ENCODE results near the gene AKNA.

Gene AKNA

DNA sequence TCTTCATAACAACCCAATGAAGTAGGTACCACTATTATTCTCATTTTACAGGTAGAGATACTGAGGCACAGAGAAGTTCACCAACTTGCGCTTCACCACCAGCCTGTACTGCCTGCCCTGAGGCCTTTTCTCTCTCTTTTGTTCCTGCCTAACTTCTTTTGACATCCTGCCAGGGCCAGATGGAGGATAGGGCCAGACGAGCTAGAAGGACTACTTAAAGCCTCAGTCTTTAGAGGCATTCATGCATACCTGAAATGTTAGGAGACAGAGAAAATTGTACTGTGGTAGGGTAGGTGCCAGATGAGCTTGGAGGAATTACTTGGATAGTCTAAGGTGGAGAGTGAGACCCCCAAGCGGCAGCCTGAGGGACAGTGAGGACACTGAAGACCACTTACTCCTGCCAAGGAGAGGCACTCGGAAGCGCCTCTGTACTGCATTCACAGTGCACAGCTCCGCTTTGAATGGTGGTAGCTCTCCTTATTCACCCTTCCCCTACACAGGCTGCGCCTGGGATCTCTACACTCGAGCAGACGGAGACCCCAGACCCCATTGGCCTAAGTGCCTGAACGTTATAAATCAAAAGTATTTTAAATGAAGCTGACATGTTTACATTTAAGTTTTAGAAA is 71.1 kb downstream of the AKNA start:
- Histone ChIP-seq H3K4me3 (ENCODE audit: low read length in 2 of 2) (no peak overlapping the region), H3K79me1 (ENCODE audit: low read depth, low read length) (no peaks in the 10 kb centered on the region), H2AK5ac (ENCODE audit: low read depth, low read length) (no peak overlapping the region), H2BK12ac (ENCODE audit: low read length) (no peak overlapping the region), H3K27ac (replicated peaks; ENCODE audit: low read length) (no peak overlapping the region), H3K36me3 (replicated peaks in 1 of 2; ENCODE audit: control insufficient read depth in 2 of 2, insufficient read depth in 2 of 2, low read length in 2 of 2) (no peaks in the 10 kb centered on the region), H2AFZ (ENCODE audit: low read length) (peak overlapping the region; percentile 27), H2BK120ac (ENCODE audit: low read depth, low read length) (no peak overlapping the region), H3K18ac (ENCODE audit: low read length) (peak overlapping the region; percentile 1), H2BK5ac (ENCODE audit: low read length) (no peak overlapping the region), H3K4me1 (ENCODE audit: control insufficient read depth in 2 of 2, insufficient read depth in 1 of 2, low read depth in 1 of 2, low read length in 2 of 2) (peaks cover 0 to 3% of the 10 kb centered on the region in 2 donors), H3K23ac (ENCODE audit: low read depth, low read length, poor library complexity) (no peak overlapping the region), H3K14ac (ENCODE audit: low read length) (no peak overlapping the region), H3K9me3 (replicated peaks in 1 of 2; ENCODE audit: control insufficient read depth in 2 of 2, insufficient read depth in 1 of 2, low read depth in 1 of 2, low read length in 2 of 2) (peaks cover 0 to 2% of the 10 kb centered on the region in 2 donors), H4K8ac (ENCODE audit: low read depth, low read length) (no peak overlapping the region), H3K4ac (ENCODE audit: low read length) (no peak overlapping the region), H3K9ac (ENCODE audit: low read depth, low read length, poor library complexity) (no peak overlapping the region), H3K4me2 (ENCODE audit: insufficient read depth, low read length, poor library complexity, severe bottlenecking) (no peak overlapping the region), H4K91ac (ENCODE audit: low read depth, low read length, poor library complexity) (no peak overlapping the region), H2BK15ac (ENCODE audit: low read length) (no peak overlapping the region), H3K27me3 (ENCODE audit: control insufficient read depth in 3 of 3, insufficient read depth in 3 of 3, low read depth in 1 of 3, low read length in 3 of 3) (no peaks in the 10 kb centered on the region)
- WGBS, 2 donors (ENCODE audit: extremely low coverage in 2 of 2, insufficient read length in 2 of 2, insufficient replicate concordance in 1 of 2), result no CpG with 5 or more reads among the region's 10 CpGs
- peak; percentile 18 for DNase-seq (ENCODE audit: low spot score)

DNA sequence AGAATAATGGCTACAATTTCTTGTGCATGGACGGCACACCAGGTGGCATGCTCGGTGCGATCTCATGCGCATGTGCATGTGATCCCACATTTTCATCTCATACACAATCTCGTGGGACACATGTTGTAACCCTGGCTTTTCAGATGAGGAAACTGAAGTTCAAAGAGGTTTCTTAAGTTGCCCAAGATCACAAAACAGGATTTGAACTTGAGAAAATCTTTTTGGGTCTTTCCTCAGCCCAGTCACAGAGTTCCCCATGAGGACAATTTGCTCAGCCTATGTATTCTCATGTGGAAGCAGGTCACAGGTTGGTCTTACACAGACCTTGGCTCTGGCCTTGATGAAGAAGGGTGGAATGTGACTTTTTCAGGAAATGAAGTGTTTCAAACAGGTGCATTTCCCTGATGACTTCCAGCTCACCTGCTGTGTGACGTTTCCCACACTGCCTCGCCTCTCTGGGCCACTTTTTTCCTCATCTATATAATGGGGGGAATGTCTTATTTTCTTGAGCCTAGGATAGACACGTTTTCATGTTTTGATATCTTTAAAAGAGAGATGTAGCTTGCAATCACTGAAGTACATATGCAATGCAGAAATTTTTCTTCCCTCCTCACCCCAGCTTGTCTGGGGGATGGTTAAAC is 71.9 kb downstream of the AKNA start:
- Histone ChIP-seq H2BK15ac (ENCODE audit: low read length) (no peak overlapping the region), H3K14ac (ENCODE audit: low read length) (no peak overlapping the region)
- DNase-seq (ENCODE audit: low spot score), result no peak

DNA sequence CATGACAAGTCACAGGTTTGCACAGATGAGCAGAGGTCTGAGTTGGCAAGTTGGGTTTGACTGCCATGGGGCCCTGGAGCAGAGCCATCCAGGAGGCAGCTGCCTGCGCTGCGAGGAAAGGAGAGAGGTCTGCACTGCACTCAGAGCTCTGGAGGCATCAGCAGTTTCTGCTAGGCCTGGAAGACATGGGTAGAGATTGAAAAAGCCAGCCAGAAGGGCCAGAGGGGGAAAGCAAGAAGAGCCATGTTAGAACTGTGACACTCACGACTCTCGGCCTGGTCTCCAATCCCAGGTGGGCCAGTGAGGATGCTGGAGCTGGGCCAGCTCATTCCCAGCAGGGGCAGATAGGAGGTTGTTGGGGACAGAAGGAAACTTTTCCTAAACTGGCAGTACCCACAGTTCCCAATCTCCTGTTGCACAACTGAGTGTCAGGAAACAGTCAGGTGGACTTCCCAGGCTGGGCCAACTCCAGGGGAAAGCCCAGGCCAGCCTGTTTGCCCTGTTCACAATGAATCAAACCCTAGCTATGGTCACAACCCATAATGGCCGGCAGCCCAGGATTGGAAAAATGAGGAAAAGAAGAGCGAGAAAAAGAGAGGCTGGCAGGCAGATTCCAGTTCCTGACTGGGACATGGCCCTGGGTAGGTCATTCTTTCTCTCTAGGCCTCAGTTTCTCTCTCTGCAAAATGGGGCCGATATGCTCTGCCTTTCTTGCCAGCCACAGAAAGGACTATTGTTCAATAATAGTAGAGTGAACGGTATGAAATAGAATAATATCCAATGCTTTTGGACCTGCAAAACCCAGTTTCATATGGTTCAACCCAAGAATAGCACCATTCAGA is 72.7 kb downstream of the AKNA start:
- Histone ChIP-seq H3K4me1 (ENCODE audit: control insufficient read depth in 2 of 2, insufficient read depth in 1 of 2, low read depth in 1 of 2, low read length in 2 of 2) (peaks cover 0 to 3% of the 10 kb centered on the region in 2 donors), H3K9me3 (replicated peaks in 1 of 2; ENCODE audit: control insufficient read depth in 2 of 2, insufficient read depth in 1 of 2, low read depth in 1 of 2, low read length in 2 of 2) (peaks cover 0 to 2% of the 10 kb centered on the region in 2 donors)
- WGBS, 2 donors (ENCODE audit: extremely low coverage in 2 of 2, insufficient read length in 2 of 2, insufficient replicate concordance in 1 of 2), result no CpG with 5 or more reads among the region's 8 CpGs

More for the DNA sequence above, 71.9 kb downstream of the AKNA start:
- Histone ChIP-seq H3K18ac (ENCODE audit: low read length) (no peak overlapping the region), H3K27ac (replicated peaks; ENCODE audit: low read length) (no peak overlapping the region), H3K23ac (ENCODE audit: low read depth, low read length, poor library complexity) (no peak overlapping the region), H3K4me3 (ENCODE audit: low read length in 2 of 2) (no peak overlapping the region), H3K9ac (ENCODE audit: low read depth, low read length, poor library complexity) (no peak overlapping the region), H3K36me3 (replicated peaks in 1 of 2; ENCODE audit: control insufficient read depth in 2 of 2, insufficient read depth in 2 of 2, low read length in 2 of 2) (no peaks in the 10 kb centered on the region), H2AK5ac (ENCODE audit: low read depth, low read length) (no peak overlapping the region), H4K91ac (ENCODE audit: low read depth, low read length, poor library complexity) (no peak overlapping the region), H3K4me2 (ENCODE audit: insufficient read depth, low read length, poor library complexity, severe bottlenecking) (no peak overlapping the region), H3K9me3 (replicated peaks in 1 of 2; ENCODE audit: control insufficient read depth in 2 of 2, insufficient read depth in 1 of 2, low read depth in 1 of 2, low read length in 2 of 2) (peaks cover 0 to 2% of the 10 kb centered on the region in 2 donors), H3K4me1 (ENCODE audit: control insufficient read depth in 2 of 2, insufficient read depth in 1 of 2, low read depth in 1 of 2, low read length in 2 of 2) (peaks cover 0 to 3% of the 10 kb centered on the region in 2 donors), H4K8ac (ENCODE audit: low read depth, low read length) (no peak overlapping the region), H3K4ac (ENCODE audit: low read length) (no peak overlapping the region), H2BK12ac (ENCODE audit: low read length) (no peak overlapping the region), H3K27me3 (ENCODE audit: control insufficient read depth in 3 of 3, insufficient read depth in 3 of 3, low read depth in 1 of 3, low read length in 3 of 3) (no peaks in the 10 kb centered on the region), H3K79me1 (ENCODE audit: low read depth, low read length) (no peaks in the 10 kb centered on the region), H2BK120ac (ENCODE audit: low read depth, low read length) (no peak overlapping the region), H2AFZ (ENCODE audit: low read length) (no peak overlapping the region), H2BK5ac (ENCODE audit: low read length) (no peak overlapping the region)
- no CpG with 5 or more reads among the region's 8 CpGs for WGBS, 2 donors (ENCODE audit: extremely low coverage in 2 of 2, insufficient read length in 2 of 2, insufficient replicate concordance in 1 of 2)

More for the DNA sequence above, 72.7 kb downstream of the AKNA start:
- H3K79me1 ChIP-seq (ENCODE audit: low read depth, low read length), result no peaks in the 10 kb centered on the region
- H3K36me3 ChIP-seq (replicated peaks in 1 of 2; ENCODE audit: control insufficient read depth in 2 of 2, insufficient read depth in 2 of 2, low read length in 2 of 2), result peaks cover 0 to 3% of the 10 kb centered on the region in 2 donors
- H3K4me2 ChIP-seq (ENCODE audit: insufficient read depth, low read length, poor library complexity, severe bottlenecking), result no peak overlapping the region
- H2BK15ac ChIP-seq (ENCODE audit: low read length), result peak overlapping the region; percentile 63
- peak overlapping the region; percentile 20 for H3K23ac ChIP-seq (ENCODE audit: low read depth, low read length, poor library complexity)
- no peak overlapping the region for H3K14ac ChIP-seq (ENCODE audit: low read length)
- H3K4ac ChIP-seq (ENCODE audit: low read length), result no peak overlapping the region
- no peak overlapping the region for H2BK12ac ChIP-seq (ENCODE audit: low read length)
- H2BK120ac ChIP-seq (ENCODE audit: low read depth, low read length), result no peak overlapping the region
- no peaks in the 10 kb centered on the region for H3K27me3 ChIP-seq (ENCODE audit: control insufficient read depth in 3 of 3, insufficient read depth in 3 of 3, low read depth in 1 of 3, low read length in 3 of 3)
- H4K8ac ChIP-seq (ENCODE audit: low read depth, low read length), result no peak overlapping the region
- peak overlapping the region; percentile 33 for H2BK5ac ChIP-seq (ENCODE audit: low read length)
- H3K27ac ChIP-seq (replicated peaks; ENCODE audit: low read length), result no peak overlapping the region
- no peak overlapping the region for H2AFZ ChIP-seq (ENCODE audit: low read length)
- H4K91ac ChIP-seq (ENCODE audit: low read depth, low read length, poor library complexity), result no peak overlapping the region
- no peak for DNase-seq (ENCODE audit: low spot score)
- peak overlapping the region; percentile 71 for H2AK5ac ChIP-seq (ENCODE audit: low read depth, low read length)
- no peak overlapping the region for H3K4me3 ChIP-seq (ENCODE audit: low read length in 2 of 2)
- H3K18ac ChIP-seq (ENCODE audit: low read length), result peak overlapping the region; percentile 60
- H3K9ac ChIP-seq (ENCODE audit: low read depth, low read length, poor library complexity), result no peak overlapping the region

Measured in neuronal stem cell (in vitro differentiated cells).